ENCODE data around the gene EVL.
"Not testable (repeated sequence)": the region's sequence is repeated elsewhere in the genome, so short reads cannot be mapped to it uniquely, and the experiment has no call there.

The EVL gene

DNA sequence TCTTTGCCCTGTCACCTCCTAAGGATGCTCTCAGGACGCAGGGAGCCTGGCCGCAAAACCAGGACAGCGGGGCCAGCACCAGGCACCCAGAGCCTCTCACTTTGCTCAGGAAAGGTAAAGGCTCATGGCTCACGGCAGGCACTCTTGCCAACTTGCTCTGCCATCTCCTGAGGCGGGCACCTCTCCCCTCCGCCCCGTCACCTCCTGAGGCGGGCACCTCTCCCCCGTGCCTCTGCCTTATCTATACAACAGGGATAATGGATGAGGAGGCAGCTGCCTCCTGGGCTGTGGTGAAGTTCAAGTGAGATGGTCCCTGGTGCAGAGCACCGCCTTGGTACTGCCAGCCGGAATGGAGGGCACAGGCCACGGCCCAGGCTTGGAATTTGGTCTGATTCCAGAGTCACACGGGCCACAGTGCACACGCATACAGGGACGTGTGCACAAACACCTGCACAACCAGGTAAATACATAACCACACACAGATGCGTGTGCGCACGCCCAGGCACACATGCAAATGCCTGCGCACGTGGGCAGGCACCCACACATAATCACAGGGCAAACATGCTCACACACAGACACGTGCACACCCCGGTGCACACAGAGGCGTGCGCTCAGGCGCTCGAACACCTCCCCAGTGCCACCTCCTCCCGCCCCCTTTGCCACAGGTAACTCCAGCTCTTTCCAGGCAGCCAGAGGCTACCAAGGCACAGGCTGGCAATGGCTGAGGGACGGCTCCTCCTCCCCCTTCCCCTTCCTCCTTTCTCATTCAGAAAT, 82.7 kb downstream of the EVL start:
- peak in 1 of 5 experiments; percentile 45 for DNase-seq

GRCh38 chr14:100148837-100149731, 83.9 kb downstream of the EVL start:
- DNase-seq, result peak in 1 of 5 experiments; percentile 35

DNA sequence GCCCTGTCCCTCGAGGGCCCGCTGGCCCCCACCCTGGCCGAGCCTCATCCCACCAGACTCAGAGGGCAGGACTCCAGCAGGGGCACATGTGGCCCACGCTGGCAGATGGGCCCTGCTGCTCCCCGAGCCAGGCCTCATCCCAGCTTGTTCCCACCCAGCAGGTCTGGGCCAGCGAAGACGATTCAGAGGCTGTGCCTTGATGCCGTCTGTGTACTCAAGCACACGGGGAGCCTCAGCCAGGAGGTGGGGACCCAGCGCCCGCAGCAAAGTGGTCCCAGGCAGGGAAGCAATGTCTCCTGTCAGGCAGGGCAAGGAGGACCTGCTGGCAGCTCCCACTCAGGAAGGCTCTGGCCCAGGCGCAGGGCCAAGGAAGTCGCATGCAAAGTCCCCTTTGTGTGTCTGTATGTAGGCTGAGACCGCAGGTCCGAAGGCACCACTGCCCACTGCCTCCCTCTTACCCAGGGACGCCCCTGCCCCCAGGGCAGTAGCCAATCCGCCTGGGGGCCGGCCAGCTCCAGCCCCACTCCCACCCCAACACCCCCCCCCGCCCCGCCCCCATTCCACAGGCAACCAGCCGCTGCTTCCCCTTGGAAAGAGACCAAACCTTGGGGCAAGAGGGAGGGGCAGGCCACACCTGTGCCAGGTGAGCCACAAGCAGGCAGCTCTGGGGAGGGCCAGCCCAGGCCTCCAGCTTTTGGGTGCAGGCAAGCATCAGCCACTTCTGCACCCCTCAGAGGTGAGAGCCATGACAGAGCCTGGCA, 84.8 kb downstream of the EVL start:
- DNase-seq, result no peak

DNA sequence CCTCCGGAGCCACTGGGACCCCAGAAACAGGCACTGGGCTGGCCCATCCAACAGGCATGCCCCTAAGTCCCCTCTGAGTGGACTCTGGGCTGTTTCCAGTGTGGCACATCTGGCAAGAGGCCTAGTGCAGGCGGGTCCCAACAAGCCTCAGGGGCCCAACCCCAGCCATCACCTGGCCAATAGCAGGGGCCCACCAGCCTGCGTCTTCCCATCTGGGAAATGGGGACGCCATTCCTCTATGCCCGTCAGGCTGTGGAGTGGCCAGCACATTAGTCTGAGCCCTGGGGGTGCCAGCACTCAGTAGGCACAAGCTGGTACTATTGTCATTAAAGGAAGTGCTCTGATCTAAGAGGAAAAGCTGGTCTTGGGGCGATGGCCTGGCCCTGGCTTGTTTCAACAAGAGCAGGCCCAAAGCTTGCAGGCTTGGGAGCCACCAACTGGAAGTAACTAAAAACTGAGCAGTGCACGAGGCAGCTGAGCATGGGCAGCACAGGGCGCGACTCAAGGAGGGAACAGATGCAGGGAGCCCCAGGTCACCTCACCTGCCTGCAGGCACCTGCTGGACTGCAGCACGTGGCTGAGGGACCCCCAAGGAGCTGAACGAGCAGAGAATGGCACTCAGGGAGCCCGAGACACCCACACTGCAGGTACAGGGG, 85.8 kb downstream of the EVL start:
- no peak for DNase-seq

DNA sequence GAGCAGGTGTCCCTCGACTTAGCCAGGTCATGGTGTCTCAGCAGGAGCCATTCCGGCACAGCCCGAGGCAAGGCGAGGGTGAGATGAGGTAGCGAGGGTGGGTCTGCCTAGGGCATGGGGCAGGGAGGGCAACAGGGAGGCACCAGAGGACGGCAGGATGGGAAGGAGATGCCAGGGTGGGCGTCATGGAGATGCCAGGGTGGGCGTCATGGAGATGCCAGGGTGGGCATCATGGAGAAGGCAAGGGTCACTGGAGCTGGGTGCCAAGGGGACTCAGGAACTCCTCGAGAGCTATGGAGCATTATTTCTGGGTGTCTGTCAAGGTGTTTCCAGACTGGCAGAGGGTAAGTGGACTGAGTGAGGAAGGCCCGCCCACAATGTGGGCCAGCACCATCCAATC, 86.9 kb downstream of the EVL start:
- DNase-seq, result no peak

DNA sequence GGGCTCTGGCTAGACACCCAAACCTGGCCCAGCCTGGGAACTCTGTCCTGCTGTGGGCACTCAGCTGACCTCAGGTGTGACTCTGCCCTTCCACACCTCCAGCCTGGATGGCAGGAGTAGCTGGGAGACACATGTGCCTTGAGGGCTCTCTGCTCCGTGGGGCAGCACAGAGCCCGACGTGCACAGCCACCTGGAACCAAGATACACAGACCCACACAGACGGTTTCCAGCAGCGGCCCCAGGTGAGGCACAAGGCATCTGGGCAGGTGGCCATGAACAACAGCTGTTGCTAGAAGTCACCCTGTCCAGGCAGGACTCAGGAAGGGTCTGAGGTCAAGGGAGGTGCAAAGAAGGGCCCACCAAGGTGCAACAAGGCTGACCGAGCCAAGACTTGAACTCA, 88.3 kb downstream of the EVL start:
- no peak for DNase-seq

GRCh38 chr14:100155049-100155621, 89.9 kb downstream of the EVL start:
- peak in 1 of 5 experiments; percentile 32 for DNase-seq

DNA sequence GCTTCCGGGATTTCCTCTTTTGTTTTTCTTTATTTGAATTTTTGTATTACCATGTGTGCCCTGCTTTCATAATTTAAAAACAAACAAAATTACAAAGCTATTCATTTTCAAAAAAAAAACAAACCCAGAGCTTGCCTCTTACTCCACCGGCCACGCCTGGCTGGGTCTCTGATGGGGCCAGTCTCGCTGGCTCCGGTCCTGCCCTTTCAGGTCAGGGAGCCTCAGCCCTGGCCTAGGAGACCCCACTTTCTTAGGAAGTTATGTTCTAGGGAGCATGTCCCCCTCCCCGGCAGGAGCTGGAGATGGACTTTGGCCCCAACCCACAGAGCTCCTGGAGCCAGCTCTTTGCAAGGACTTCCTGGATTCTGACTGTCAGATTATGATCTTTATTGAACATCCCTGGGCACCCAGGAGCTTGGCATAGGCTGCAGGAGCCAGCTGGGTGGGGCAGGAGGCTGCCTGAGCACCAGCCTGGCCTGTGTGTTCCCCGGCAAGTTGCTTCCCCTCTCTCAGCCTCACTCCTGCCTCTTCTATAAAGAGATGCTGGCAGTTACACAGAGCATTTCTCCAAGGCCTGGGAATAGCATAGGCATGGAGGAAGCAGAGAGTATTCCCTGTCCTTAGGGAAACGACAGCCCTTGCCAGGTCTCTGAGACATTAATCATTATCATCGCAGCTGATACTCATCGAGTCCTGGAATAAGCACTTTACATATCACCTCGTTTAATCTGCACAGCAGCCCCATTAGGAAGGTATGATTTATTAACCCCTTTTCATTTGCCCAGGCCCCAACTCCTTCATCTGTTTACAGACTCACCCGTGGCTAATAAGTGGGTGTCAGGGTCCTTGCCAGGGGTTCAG, 90.8 kb downstream of the EVL start:
- DNase-seq, result no peak

DNA sequence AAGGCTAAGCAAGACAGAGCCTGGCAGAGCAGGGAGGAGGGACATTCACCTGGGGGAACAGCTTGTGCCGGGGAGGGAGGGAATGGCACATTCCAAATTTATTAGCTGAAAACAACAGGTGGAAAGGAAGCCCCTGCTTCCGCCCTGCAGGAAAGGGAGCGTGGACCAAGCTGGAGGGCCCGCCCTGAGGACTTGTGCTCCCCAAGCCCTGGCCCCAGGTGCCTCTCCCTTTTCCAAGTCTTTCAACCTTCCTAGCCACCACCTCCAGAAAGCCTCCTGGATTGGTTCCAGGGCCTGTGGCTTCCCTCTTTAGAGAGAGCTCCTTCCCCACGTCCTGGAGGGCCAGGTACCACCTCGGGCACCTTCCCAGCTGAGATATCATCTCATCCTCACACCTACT, 91.6 kb downstream of the EVL start:
- DNase-seq, result no peak

DNA sequence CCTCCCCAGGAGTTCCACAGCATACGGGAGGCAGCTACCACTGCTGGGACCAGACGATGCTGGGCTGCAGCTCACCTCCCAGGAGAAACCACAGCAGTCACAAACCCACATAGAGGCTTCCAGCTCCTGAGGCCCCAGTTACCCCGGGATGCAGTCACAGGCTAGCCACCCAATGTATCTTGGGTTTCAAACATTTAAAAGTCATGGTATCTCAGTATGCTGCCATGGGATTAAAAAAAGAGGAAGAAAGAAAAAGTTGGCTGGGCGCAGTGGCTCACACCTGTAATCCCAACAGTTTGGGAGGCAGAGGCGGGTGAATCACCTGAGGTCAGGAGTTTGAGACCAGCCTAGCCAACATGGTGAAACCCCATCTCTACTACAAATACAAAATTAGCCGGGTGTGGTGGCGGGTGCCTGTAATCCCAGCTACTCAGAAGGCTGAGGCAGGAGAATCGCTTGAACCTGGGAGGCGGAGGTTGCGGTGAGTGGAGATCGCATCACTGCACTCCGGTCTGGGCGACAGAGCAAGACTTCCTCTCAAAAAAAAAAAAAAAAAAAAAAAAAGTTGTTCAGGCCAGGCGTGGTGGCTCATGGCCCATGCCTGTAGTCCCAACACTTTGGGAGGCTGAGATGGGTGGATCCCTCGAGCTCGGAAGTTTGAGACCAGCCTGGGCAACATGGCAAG, 92.5 kb downstream of the EVL start:
- DNase-seq, result not testable (repeated sequence)

DNA sequence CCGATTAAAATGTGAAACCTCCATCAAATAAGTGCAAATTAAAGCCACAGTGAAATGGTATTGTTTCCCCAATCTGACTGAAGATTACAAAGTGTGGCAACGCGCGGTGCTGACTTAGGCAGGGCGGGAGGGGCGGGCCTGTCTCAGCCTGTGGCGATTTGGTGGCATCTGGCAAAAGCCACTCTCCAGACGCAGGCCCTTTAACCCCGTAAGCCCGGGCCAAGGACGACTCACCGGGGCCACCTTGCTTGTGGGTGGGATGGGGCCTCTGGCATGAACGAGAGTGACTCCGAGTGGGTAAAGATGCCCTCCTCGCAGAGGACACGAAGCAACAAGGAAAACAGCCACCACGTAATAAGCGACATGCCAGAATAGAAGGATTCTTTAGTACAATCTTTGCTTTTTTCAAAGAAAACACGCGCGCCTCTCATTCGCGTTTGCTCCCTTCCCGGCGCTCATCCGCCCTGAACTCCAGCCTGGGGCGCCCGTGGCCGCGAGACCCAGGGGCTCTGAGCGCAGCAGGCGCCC, 93.4 kb downstream of the EVL start:
- no peak for DNase-seq

DNA sequence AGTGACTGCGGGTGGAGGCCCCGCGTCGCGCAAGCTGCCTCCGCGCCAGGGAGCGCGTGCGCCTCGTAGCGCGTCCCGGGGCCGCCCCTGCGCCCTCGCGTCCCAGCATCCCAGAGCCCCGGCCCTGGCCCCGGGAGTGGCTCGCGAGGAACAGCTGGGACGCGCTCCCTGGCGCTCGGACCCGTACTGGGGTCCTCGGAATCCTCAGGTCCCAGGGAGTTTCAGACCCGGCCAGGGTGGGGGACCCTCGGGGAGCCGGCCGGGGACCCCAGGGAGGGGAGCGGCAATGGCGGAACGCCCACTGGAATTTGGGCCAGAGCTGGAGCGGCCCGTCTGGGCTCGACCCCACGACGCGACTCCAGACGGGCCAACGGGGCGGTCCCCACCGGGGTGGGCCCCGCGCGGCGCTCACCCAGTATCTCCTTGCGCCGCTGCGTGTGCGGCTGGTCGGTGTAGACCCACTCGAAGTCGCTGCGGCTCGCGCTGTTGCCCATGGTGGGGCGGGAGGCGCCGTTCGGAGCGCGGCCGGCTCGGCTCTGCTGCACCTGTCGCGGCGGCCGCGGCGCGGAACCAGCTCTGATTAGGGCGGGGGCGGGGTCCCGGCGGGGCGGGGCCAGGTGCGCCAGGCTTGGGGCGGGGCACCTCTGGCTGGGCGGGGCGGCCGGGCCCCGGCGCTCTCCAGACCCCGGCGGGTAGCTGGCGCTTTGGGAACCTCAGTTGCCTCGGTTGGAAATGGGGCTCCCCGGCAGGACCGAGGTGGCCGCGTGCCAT, 94.1 kb downstream of the EVL start, which contains the start of gene DEGS2:
Gene DEGS2, minus strand, starts transcription at position 552 of the 771 bp plus-strand sequence. Its CDS starts 58 bp downstream, at position 494.
- DNase-seq, result peak in 4 of 5 experiments; percentile 32 to 58 (median 48)

GRCh38 chr14:100159865-100160533, 94.8 kb downstream of the EVL start:
- no peak for DNase-seq

DNA sequence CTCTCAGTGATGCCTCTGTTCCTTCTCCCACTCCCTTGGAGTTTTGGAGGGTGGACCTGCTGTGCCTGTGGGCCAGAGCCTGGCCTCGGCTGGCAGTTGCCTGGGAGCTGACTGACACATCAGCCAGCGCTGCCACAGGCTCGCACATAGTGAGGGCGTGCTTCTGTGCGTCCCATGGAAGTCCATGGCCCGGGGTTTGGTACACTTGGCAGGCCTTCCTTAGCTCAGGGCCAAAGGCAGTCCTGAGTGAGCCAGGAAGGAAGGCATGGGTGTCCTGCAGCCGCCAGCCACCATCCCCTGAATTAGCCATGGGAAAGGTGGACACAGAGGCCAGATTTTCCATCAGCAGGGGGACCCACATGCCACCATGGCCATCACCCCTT, 95.3 kb downstream of the EVL start:
- DNase-seq, result no peak

GRCh38 chr14:100165376-100165775, 100.2 kb downstream of the EVL start:
- DNase-seq, result no peak

DNA sequence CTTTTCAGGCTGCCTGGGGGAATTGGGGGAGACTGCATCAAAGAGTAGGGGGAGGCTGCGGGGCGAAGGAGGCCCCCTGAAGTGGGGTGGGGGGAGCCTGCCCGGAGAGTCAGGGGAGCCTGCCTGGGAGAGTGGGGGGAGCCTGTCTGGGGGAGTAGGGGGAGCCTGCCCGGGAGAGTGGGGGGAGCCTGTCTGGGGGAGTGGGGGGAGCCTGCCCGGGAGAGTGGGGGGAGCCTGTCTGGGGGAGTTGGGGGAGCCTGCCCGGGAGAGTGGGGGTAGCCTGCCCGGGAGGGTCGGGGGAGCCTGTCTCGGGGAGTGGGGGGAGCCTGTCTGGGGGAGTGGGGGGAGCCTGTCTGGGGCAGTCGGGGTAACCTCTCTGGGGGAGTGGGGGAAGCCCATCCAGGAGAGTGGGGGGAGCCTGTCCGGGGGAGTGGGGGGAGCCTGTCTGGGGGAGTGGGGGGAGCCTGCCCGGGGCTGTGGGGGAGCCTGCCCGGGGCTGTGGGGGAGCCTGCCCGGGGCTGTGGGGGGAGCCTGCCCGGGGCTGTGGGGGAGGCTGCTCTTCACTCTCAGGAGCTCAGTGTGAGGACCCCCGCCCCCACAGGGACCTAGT, 100.7 kb downstream of the EVL start:
- no peak for DNase-seq

DNA sequence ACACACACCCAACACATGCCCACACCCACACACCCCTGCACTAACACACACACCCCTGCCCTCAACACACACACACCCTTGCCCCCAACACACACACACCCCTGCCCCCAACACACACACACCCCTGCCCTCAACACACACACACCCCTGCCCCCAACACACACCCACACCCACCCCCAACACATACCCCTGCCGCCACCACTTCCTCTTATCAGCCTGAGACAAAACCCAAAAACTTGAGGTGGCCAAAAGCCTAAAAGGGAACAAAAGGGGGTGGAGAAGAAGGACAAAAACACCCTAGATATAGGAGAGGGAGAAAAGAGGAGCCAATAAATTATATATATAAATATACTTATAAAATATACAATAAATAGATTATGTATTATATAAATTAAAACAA, 103.3 kb downstream of the EVL start:
- DNase-seq, result no peak

GRCh38 chr14:100170880-100171279, 105.7 kb downstream of the EVL start:
- no peak for DNase-seq
